Testis (tissue), 5 donors: Measurements from ENCODE around the gene TRIM8. TPM values are rescaled to one million over a fixed set of nuclear protein-coding genes. Genes with fewer than 3 reads are reported as not detected.

Experiments
- DNase-seq: peaks from one replicate; pipeline ENCODE4 v3.0.0-alpha.2; 2019
- H3K27ac ChIP-seq, 2 donors: fragments of 200-600 bp; sonication (generic); one replicate each; pipeline ENCODE4 v1.5.1; 2019
- H3K27me3 ChIP-seq: fragments of 200-600 bp; sonication (generic); one replicate; pipeline ENCODE4 v1.5.1; 2019
- H3K36me3 ChIP-seq: fragments of 200-600 bp; sonication (generic); one replicate; pipeline ENCODE4 v1.5.1; 2017; ENCODE audit warnings: low read depth; ENCODE audit errors: missing control alignments
- H3K4me1 ChIP-seq: fragments of 200-600 bp; sonication (generic); one replicate; pipeline ENCODE4 v1.5.1; 2019
- H3K4me3 ChIP-seq, 2 donors: fragments of 200-600 bp; sonication (generic); one replicate each; pipeline ENCODE4 v1.5.1; 2017 to 2019
- H3K9me3 ChIP-seq: fragments of 200-600 bp; sonication (generic); one replicate; pipeline ENCODE4 v1.5.1; 2017
- CTCF ChIP-seq, 3 experiments: fragments of 450-650 bp in 2 of 3; fragments of 200-600 bp in 1 of 3; sonication (generic) in 1 of 3; IDR thresholded peaks; one replicate each; pipeline ENCODE4 v1.5.1; 2016 to 2019; ENCODE audit warnings: antibody characterized with exemption in 3 of 3, mild to moderate bottlenecking in 2 of 3, moderate library complexity in 1 of 3
- POLR2A ChIP-seq: fragments of 450-650 bp; IDR thresholded peaks from one replicate; pipeline ENCODE4 v1.6.1; 2017; ENCODE audit warnings: antibody characterized with exemption, mild to moderate bottlenecking, moderate library complexity
- WGBS, 2 donors: methylation state at CpG; one replicate each; pipeline ENCODE4 v1.1.5; 2018; 5-methylcytosine and 5-hydroxymethylcytosine counted together
- intact Hi-C: fragments of 100-400 bp; cut with DNase I; formaldehyde crosslinking; loops from one replicate; pipeline ENCODE4 v1.15.1; 2023; ENCODE audit warnings: low total_unique reads
- long read RNA-seq, 2 donors: transcript quantifications; one replicate each; lab custom pipeline, GENCODE V29; 2026
- polyA plus RNA-seq: library from polyadenylated mRNA; stranded (reverse); fragments of 350-450 nt; fragmentation: Illumina TruSeq; extraction: RNeasy Lipid Tissue Mini Kit (QIAGEN cat#74804); gene quantifications from one replicate; pipeline ENCODE4 v1.2.3, GENCODE V29; 2014; ENCODE audit warnings: low read depth, low replicate concordance; ENCODE audit not compliant: insufficient read depth
- total RNA-seq, 2 donors: library from RNA; depleted of rRNA; stranded (reverse); fragments of >200 nt; gene quantifications; one replicate each; pipeline ENCODE4 v1.2.3, GENCODE V29; 2016

TRIM8 gene
- total RNA-seq, result 100 to 1,000 TPM; 114 to 170 TPM
- 69.8 TPM for polyA plus RNA-seq
- long read RNA-seq, donor 1, full-length matches to known transcripts, result 19 of 19 reads
- long read RNA-seq, donor 1, partial matches to known transcripts, result 0 of 19 reads
- long read RNA-seq, donor 1, other reads (novel, unspliced or antisense), result 0 of 19 reads
- long read RNA-seq, donor 2, full-length matches to known transcripts, result 19 of 19 reads
- long read RNA-seq, donor 2, partial matches to known transcripts, result 0 of 19 reads
- long read RNA-seq, donor 2, other reads (novel, unspliced or antisense), result 0 of 19 reads

- TF ChIP-seq CTCF (IDR thresholded peaks at IDR 0.05) (no peak), POLR2A (no peak)
- Histone ChIP-seq H3K27ac (peak within 1 kb of the TSS; percentile 96 to 99), H3K27me3 (no peaks in the 10 kb centered on the region), H3K9me3 (no peaks in the 10 kb centered on the region), H3K4me3 (peak within 1 kb of the TSS; percentile 79 to 81), H3K36me3 (no peaks in the 10 kb centered on the region), H3K4me1 (peaks cover 30% of the 10 kb centered on the region)
- DNase-seq, result no peak
- WGBS, 2 donors, result 0% methylated on average over 73 of the region's 80 CpGs; no CpG with 5 or more reads in 1 of the 2 donors
- intact Hi-C loops, result loop anchor here (5.0 to 10.0 kb wide), 2 partner anchors 68 to 139 kb away; partner anchors contain the start of genes ACTR1A, ARL3, SFXN2 and SUFU
These were observed at the start of gene TRIM8 for GRCh38 chr10:102644066-102644645. Gene TRIM8 (plus strand): TSS chr10:102644479. CDS start chr10:102644618, 139 bp downstream.

- H3K27ac ChIP-seq, result no peak overlapping the region
- no peaks in the 10 kb centered on the region for H3K9me3 ChIP-seq
- intact Hi-C loops, result no loop called here
- TF ChIP-seq CTCF (IDR thresholded peaks at IDR 0.05) (no peak), POLR2A (no peak)
- no peaks in the 10 kb centered on the region for H3K27me3 ChIP-seq
- 72 to 83% methylated on average over 2 of the region's 2 CpGs for WGBS, 2 donors
- no peaks in the 10 kb centered on the region for H3K36me3 ChIP-seq
- no peak for DNase-seq
- H3K4me3 ChIP-seq, result no peak overlapping the region
- peaks cover 29% of the 10 kb centered on the region for H3K4me1 ChIP-seq
These were observed 49.0 kb upstream of the TRIM8 start for GRCh38 chr10:102595293-102595692.

- WGBS, 2 donors, result 60 to 88% methylated on average over 1 to 4 of the region's 4 CpGs
- TF ChIP-seq CTCF (IDR thresholded peaks at IDR 0.05) (no peak), POLR2A (no peak)
- no peak overlapping the region for H3K27ac ChIP-seq
These were observed 48.4 kb upstream of the TRIM8 start for GRCh38 chr10:102595897-102596296.

GRCh38 chr10:102596506-102596971, 47.7 kb upstream of the TRIM8 start:
- H3K27ac ChIP-seq, result peak overlapping the region in 1 of 2 donors; percentile 16
- H3K27me3 ChIP-seq, result no peaks in the 10 kb centered on the region
- no peak overlapping the region for H3K4me3 ChIP-seq
- H3K36me3 ChIP-seq, result no peaks in the 10 kb centered on the region
- intact Hi-C loops, result no loop called here
- peaks cover 32% of the 10 kb centered on the region for H3K4me1 ChIP-seq
- 54 to 72% methylated on average over 3 of the region's 3 CpGs for WGBS, 2 donors
- H3K9me3 ChIP-seq, result no peaks in the 10 kb centered on the region
- peak; percentile 67 for DNase-seq
- TF ChIP-seq CTCF (IDR thresholded peaks at IDR 0.05) (peak; percentile 46 to 65 (median 58)), POLR2A (no peak)

More at GRCh38 chr10:102595897-102596296, 48.4 kb upstream of the TRIM8 start:
- no peak overlapping the region for H3K4me3 ChIP-seq
- H3K36me3 ChIP-seq, result no peaks in the 10 kb centered on the region
- intact Hi-C loops, result no loop called here
- no peaks in the 10 kb centered on the region for H3K27me3 ChIP-seq
- no peaks in the 10 kb centered on the region for H3K9me3 ChIP-seq
- DNase-seq, result no peak
- peaks cover 32% of the 10 kb centered on the region for H3K4me1 ChIP-seq
